COLO829 (cell line): ENCODE results near the gene GRM7.

ENCODE experiments used
- DNase-seq: peaks from one replicate; pipeline ENCODE4 v3.0.0; 2012; ENCODE audit warnings: low spot score

The GRM7 gene

DNA sequence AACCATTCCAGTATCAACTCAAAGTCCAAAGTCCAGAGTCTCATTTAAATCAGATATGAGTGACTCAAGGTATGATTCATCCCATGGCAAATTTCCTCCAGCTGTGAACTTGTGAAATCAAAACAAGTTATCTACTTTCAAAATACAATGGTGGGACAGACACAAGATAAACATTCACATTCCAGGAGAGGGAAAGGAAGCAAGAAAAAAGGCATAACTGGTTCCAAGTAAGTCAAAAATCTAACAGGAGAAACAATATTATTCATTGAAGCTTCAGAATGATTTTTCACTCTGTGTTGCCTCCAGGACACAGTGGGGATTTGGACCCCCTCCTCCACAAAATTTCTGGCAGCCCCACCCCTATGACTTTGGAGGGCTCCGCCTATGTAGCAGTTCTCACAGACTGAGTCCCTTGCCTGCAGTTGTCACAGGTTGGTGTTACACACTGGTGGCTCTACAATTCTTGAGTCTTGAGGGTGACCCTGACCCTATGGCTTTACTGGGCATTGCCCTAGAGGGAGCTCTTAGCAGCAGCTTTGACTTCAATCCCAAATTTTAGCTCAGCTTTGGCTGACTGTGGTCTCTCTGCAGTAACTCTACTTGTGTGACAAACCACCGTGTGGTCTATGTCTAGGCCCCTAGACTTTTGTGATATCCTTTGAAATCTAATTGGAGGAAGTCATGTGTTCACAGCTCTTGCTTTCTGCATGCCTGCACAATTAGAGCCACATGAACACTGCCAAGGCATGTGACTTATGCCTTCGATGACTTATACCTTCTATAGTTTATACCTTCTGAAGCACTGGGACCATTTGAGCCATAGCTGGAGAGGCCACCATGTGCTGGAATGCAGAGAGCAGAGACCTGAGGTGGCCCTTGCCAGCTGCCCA is 644.2 kb downstream of the GRM7 start:
- peak; percentile 1 for DNase-seq

DNA sequence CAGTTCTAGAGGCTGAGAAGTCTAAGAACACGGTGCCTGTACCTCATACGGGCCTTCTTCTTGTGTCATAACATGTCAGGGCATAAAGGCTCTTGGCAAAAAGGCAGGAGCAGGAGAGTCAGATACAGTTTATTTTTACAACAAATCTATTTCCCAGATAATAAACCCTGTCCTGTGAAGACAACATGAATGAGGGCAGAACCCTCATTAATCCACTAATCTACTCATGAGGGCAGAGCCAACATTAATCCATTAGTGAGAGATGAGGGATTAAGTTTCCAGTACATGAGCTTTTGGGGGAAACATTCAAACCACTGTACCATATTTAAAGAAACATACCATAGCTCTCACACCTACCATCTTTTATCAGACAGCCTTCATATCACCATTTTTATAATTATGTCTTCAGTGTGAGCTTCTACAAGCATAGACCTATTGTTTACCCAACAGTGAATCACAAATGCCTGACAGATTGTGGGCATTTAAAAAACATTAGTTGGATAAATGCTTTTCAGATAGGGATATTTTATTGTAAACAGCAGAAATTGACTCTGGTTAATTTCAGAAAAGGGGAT is 645.8 kb downstream of the GRM7 start:
- no peak for DNase-seq

DNA sequence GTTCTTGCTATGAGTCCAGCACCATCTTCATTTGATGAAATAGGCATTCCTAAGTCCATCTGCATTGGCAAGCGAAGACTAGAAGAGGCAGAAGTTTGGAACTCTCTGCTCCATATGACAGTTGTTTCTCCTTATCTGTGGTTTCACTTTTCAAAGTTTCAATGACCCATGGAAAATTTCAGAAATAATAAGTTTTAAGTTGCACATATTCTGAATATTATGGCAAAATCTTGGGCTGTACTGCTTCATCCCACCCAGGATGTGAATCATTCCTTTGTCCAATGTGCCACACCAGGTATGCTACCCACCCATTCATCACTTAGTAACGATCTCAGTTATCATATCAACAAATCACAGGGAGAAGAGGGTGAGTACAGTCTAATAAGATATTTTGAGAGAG is 647.9 kb downstream of the GRM7 start:
- DNase-seq, result no peak

DNA sequence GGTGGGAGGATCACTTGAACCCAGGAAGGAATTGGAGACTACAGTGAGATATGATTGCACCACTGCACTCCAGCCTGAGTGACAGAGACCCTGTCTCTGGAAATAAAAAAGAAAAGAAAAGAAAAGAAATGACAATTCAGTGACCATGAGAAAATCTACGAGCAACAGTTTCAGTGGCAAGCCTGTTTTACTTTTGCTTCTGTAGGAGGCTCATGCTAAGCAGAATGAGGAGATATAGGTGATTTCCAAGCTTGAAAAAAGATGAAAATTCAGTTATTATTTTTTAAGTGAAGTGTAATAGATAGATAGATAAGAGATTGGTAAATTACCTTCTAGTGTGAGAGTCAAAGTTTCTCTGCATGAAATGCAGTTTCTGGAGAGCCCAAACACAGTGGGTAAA is 651.1 kb downstream of the GRM7 start:
- DNase-seq, result no peak

DNA sequence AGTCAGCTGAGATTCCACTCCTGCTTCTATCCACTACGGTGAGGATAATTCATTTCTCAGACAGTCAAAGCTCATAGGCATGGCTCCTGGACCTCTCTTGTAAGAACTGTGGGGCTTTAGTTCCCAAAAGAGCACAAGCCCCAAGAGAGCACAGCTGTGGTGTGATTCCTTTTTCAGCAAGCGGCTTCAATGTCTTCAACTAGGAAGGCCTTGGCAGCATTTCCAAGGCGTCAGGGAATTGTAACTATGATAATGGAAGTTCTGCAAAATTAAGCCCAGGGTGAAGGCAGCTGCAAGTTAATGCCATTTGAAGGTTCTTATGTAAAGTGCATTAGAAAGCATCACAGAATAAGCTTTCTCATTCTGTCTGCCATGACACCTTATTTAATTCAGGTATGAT is 657.1 kb downstream of the GRM7 start:
- DNase-seq, result no peak

DNA sequence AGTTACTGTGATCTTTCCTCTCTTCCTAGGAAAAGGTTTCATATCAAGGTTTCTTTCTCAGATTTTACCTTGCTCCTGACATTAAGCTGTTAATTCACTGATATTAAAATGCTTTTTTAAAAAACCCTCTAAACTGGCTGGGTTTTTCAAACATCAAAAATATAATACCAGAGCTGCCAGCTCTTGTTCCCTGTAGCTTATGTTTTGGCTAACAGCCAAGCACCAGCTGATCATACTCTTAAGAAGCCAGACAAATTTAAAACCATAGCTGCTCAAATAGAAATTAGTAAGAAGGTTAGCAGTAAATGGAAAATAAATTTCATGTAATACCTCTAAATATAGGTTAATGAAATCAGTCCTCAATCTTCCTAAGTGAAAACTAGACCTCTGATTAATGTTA is 657.5 kb downstream of the GRM7 start:
- DNase-seq, result no peak

DNA sequence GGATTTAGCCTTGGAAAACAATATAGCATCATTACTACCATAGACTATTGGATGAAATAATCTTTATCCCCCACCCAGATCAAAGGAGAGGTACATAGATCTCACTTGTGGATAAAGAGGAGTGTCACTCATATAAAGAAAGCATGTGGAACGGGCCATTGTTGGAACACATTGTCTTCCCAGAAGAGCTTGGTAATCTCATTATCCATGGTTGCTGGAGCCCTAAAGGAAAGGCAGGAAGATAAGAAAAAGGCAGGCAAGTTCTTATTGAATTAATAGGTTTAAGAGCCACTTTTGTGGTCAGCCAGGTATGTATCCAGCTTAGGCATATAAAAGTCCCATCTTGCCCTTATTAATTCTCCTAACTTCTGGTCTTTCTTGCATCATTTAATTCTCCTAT is 659.1 kb downstream of the GRM7 start:
- DNase-seq, result no peak

DNA sequence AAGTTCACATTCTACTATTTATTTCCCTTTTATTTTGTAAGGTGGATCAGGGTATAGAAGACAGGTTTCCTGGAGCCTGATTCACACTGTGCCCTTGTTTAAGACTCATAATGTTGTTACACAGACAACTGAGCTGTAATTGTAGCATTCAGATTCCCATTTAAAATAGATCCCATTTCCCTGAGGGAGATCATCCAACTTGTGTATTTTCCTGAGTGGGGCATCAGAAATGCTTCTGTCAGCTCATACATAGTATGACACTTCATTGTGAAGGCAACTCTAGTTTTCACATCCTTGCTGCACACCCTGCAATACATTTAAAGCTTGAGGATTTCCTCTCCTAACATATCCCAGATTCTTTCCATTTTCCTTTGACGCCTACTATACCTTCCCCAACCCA is 659.7 kb downstream of the GRM7 start:
- DNase-seq, result no peak

DNA sequence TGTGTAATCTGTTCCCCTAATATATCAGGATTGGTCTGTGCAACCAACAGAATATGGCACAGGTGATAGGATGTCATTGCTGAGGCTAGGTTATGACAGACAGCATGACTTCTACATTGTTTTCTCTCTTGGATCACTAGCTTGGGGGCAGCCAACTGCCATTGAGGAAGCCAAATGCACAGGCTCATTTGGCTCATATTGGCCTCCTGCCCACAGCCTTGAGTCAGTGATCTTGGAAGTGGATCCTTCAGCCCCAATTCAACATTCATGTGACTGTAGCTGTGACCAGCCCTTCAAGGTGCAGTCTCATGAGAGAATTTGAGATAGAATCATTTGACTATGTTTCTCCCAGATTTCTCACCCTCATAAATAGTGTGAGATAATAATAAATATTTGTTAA is 675.6 kb downstream of the GRM7 start:
- DNase-seq, result no peak

DNA sequence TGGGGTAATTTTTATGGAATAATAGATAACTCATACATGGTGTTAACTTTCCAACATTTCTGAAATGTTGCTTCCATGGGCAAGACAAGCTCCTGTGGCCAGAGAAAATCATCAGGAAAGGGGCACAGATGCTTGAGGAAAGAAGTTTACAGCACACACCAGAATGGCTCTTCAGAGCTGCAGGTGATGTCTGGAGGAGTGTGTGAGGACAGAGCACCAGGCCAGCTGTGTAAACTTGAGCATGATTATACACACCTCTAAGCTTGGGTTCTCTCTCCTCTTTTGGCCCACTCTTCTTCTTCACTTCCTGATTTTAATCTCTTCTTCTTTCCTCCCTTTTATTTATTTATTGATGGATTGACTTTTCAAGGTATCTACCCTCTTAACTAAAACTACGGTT is 676.0 kb downstream of the GRM7 start:
- no peak for DNase-seq

DNA sequence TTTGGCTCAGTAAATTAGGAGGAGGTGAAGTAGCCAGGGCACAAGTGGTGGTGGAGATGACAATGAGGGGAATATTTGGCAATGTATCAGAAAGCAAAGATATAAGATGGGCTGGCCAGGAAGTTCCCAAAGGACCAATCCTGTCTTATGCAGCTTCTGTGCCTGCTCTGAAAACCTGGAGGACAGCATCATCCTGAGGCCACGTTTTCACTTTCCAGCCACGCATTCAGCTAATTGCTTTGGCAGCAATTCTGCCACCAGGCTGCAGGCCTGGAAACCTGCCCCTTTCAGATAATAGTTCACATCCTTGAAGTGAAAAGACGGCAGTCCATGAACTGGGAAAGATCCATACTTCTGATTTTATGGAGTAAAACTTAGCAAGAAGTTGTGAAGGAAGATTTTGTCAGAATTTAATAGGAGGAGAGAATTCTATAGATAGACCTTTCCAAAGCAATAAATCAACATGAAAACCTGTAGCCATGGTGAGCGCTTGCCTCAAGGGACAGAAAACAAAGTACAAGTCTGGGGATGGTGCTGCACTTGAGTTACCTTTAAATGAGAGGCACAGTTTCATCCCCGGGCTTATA is 682.5 kb downstream of the GRM7 start:
- DNase-seq, result no peak

DNA sequence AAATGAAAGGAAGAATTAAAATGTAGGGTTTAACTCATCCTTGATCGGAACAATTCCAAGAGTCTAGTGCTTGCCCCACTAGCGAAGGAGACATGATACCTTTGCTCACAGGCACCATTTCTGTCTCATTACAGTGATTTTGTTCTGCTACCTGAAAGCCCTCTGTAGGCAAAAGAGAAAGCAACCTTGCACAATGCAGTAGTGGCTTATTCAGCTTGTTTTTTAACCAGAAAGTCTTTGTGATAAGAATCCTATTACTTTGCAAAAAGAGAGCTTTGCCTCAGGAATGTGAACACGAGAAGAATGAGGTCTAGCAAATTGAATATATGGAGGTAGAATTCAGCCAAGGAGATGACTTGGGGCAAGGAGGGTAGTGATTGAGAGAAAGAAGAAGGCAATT is 684.4 kb downstream of the GRM7 start:
- DNase-seq, result no peak

DNA sequence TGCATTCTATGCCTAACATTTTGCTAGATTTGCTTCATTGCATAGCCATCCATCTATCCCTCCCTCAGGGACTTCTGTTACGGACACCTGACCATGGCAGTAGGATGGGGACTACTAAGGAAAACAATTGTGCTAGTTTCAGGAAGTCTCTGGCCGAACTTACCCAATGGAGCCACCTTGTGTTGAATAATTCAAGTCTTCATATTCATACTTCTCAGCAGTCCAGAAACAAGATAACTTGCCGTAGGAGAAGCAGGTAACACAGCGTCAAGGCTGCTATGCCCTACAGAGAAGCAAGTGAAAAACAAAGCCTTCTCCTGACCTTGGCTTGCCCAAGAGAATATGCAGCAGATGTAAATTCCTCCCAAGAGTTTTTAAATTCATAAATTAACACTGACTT is 685.3 kb downstream of the GRM7 start:
- DNase-seq, result no peak

DNA sequence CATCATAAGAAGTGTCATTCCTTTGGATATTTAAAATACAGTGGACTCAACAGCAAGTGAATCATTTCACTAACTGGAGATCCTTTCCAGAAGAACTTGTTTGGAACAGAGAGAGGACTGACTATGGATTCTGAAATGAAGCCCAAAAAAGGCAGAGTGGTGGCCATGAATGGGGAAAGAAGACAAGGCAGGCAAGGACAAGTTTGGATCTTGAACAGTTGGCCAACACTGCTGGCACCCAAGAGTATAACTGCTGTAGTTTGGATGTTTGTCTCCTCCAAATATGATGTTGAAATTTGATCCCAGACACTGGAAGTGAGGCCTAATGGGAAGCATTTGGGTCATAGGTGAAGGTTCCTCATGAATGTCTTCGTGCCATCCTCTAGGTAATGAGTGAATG is 686.9 kb downstream of the GRM7 start:
- no peak for DNase-seq

DNA sequence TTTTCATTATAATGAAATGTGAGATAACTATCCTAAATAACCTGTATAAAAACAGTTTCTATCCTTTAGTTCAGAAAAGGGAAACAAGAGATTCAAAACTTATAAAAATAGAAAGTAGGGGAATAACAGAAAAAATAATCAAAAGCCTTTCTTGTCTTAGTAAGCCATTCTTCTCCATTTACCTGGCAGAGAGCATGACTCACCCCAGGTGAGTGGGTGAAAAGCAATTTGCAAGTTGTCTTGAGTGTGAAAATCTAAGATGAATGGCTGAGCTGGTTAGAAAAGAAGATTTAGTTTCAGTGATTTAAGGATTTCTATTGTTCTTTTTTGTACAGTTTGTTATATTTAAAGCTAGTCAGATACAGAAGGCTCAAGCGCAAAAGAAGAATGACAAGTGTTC is 702.0 kb downstream of the GRM7 start:
- DNase-seq, result no peak

DNA sequence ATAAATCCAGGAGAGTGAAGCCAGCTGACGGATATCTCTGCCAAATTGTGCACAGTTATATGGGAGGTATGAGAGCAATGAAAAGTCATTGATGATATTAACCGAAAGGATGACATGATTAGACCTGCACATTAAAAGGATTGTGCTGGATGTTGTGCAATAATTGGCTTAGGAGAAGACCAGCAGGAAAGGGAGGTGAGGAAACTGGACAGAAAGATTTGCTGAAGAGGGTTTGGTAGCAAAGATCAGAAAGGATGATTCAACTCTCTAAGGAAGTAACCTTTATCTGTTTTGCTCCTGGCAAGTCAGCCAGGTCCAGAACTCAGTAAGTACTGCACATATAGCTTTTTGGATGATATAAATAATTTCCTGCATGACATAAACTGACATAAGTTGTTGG is 704.7 kb downstream of the GRM7 start:
- no peak for DNase-seq

DNA sequence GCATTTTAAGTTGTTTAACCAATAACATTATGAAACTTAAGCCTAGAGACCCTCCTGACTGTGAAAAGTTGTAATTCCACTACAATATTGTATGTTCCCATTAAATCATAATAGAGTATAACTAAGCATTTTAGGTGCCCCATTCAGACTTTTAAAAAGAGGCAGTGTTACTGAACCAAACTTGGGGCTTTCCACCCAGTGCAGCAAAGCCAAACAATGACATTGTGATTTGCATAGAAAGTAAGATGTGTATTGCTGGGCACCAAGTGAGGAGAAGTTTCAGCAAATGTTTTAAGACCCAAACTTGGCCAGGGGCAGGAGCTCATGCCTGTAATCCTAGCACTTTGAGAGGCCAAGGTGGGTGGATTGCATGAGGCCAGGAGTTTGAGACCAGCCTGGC is 706.2 kb downstream of the GRM7 start:
- DNase-seq, result no peak

DNA sequence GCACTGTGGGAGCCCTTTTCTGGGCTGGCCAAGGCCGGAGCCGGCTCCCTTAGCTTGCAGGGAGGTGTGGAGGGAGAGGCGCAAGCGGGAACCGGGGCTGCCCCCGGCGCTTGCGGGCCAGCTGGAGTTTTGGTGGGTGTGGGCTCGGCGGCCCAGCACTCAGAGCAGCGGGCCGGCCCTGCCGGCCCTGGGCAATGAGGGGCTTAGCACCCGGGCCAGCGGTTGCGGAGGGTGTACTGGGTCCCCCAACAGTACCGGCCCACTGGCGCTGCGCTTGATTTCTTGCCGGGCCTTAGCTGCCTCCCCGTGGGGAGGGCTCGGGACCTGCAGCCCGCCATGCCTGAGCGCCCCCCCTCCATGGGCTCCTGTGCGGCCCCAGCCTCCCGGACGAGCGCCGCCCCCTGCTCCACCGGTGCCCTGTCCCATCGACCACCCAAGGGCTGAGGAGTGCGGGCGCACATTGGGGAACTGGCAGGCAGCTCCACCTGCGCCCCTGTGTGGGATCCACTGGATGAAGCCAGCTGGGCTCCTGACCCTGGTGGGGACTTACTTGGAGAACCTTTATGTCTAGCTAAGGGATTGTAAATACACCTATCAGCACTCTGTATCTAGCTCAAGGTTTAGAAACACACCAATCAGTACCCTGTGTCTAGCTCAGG is 707.7 kb downstream of the GRM7 start:
- DNase-seq, result no peak

DNA sequence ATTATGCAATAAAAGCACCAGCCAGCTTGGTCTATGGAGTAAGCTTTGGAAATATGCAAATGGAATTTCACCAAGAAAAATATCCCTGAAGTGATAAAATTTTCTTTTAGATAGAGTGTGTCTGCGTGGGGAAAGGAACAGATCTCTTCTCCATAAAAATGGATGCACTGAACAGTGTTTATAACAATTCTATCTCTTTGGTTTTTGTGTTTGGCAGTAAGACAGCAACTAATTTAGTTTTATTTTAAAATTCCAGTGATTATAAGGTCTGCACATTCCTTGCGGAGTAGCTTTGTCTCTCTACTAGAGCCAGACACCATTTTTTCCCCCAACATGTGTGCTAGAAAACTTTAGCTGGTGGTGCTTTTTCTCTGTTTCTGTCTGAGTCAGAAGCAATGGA is 712.4 kb downstream of the GRM7 start:
- no peak for DNase-seq

DNA sequence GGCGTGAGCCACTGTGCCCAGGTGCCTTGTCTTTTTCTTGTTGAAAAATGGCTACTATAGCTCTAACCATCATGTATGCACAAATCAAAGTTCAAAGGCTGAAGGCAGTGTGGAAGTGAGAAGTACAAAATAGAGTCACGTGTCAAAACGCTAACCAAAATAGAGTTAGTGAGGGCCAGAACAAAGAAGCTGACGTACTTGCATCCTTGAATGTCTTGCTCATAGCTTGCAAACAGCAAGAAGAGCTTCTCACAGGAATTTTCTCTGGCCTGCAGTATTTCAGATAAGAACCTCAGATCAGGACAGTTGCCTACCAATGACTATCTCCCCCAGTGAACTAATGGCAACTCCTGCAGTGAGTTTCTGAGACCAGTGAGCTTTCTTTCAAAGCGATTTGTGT is 713.5 kb downstream of the GRM7 start:
- no peak for DNase-seq

DNA sequence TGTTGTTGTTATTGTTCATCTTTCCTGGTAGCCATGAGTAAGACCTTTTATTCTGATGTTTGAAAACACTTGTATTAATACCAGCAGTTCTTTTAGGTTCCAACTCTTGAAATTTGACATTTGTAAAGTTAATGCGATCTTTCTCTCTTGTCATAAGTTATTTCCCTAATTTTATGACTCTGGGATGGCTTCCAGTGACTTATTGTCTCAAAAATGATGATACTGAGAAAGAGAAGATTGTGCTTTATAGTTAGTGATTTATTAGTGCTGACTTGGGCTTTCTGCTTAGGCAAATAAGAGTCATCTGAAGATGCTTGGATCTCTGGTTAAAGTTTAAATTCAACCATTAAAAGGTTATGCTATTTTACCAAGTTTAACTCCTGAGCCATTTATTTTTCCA is 715.2 kb downstream of the GRM7 start:
- DNase-seq, result no peak

DNA sequence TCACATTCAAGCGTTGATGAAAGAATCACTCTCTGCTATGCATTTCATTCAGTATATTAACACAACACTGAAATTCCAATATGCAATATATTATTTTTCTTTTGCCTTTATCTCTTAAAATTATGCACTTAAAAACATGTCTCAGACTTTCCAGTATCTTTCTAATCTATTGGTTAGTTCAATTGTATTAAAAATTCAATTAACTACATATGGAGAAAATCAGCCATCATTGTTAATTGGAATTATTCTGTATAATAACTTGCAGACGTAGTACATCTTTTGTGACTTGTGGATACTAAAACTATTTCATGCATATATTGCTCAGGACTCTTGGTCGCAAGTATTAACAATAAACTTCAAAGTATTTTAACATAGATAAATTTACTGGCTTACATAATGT is 715.6 kb downstream of the GRM7 start:
- no peak for DNase-seq

DNA sequence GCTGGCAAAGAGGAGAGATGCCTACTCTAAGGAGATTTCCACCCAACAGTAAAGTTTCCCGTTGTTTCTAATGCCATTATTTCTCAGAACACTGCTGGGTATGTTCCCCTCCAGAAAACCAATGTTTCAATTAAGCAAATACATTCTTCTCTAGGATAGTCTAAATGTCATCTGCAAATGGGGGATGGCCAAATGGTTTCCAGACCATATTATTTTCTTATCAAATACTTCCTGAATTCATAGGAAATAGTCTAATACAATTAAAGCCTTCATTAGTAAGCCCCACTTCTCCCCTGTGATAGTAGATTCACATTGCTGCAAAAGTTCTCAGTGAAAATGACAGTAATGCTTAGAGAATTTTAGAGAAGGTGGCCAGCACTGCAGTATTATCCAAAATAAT is 716.6 kb downstream of the GRM7 start:
- DNase-seq, result no peak
